BLaER1 treated with 17β-estradiol and CSF1 and Interleukin-3, amounts not matched to agents 10 nM and 100 nM (cell line): ENCODE data around the gene TAP2.

Experiments used
- H3K27ac ChIP-seq, 11 experiments: shearing (Covaris generic); formaldehyde crosslinking; 2 replicates each; pipeline ENCODE4 v1.8.1; 2022
- H3K27me3 ChIP-seq, 11 experiments: shearing (Covaris generic); formaldehyde crosslinking; 2 replicates each; pipeline ENCODE4 v1.8.1; 2022
- H3K36me3 ChIP-seq, 11 experiments: shearing (Covaris generic); formaldehyde crosslinking; 2 replicates each; pipeline ENCODE4 v1.8.1; 2022
- H3K4me1 ChIP-seq, 10 experiments: shearing (Covaris generic); formaldehyde crosslinking; 2 replicates each; pipeline ENCODE4 v1.8.1; 2022
- H3K4me2 ChIP-seq, 11 experiments: shearing (Covaris generic); formaldehyde crosslinking; 2 replicates each; pipeline ENCODE4 v1.8.1; 2022
- H3K4me3 ChIP-seq, 10 experiments: shearing (Covaris generic); formaldehyde crosslinking; 2 replicates each; pipeline ENCODE4 v1.8.1; 2022
- H3K9ac ChIP-seq, 11 experiments: shearing (Covaris generic); formaldehyde crosslinking; 2 replicates each; pipeline ENCODE4 v1.8.1; 2022
- H3K9me3 ChIP-seq, 11 experiments: shearing (Covaris generic); formaldehyde crosslinking; replicated peaks in 1 of 11; 2 replicates each; pipeline ENCODE4 v1.8.1; 2022
- H4K20me1 ChIP-seq, 11 experiments: shearing (Covaris generic); formaldehyde crosslinking; 2 replicates each; pipeline ENCODE4 v1.8.1; 2022
- Cebpa-rat ChIP-seq, 11 experiments: shearing (Covaris generic); IDR thresholded peaks; 2 replicates each; pipeline ENCODE4 v1.8.1; 2022

The TAP2 gene

GRCh38 chr6:32855467-32856174, 17.1 kb upstream of the TAP2 start:
- H3K4me3 ChIP-seq: peak overlapping the region; percentile 80 to 93 (median 84); a peak in 19 of 20 replicates
- peak overlapping the region; percentile 91 to 100 (median 95) for H3K4me2 ChIP-seq
- peak overlapping the region; percentile 81 to 94 (median 86); a peak in 20 of 22 replicates for H3K9ac ChIP-seq

GRCh38 chr6:32854376-32855178, 16.0 kb upstream of the TAP2 start:
- Histone ChIP-seq H3K27ac (peak overlapping the region; percentile 8 to 96 (median 88); a peak in 21 of 22 replicates), H3K27me3 (no peaks in the 10 kb centered on the region), H3K4me3 (peak overlapping the region; percentile 80 to 93 (median 84)), H3K9ac (peak overlapping the region; percentile 81 to 94 (median 86)), H4K20me1 (peaks cover 0 to 5% (median 0%) of the 10 kb centered on the region in 11 experiments; a peak in 1 of 22 replicates), H3K4me1 (peaks cover 34 to 47% (median 42%) of the 10 kb centered on the region in 10 experiments), H3K4me2 (peak overlapping the region; percentile 91 to 100 (median 95)), H3K36me3 (peaks cover 42 to 58% (median 52%) of the 10 kb centered on the region in 11 experiments), H3K9me3 (no peaks in the 10 kb centered on the region)
- no peak for TF ChIP-seq Cebpa-rat (IDR thresholded peaks at IDR 0.05)

More at GRCh38 chr6:32855467-32856174, 17.1 kb upstream of the TAP2 start:
- no peaks in the 10 kb centered on the region for H3K27me3 ChIP-seq
- no peaks in the 10 kb centered on the region for H3K9me3 ChIP-seq
- peaks cover 36 to 53% (median 43%) of the 10 kb centered on the region in 10 experiments for H3K4me1 ChIP-seq
- H3K36me3 ChIP-seq: peaks cover 38 to 58% (median 49%) of the 10 kb centered on the region in 11 experiments
- H3K27ac ChIP-seq: peak overlapping the region; percentile 8 to 96 (median 88); a peak in 19 of 22 replicates
- no peak for TF ChIP-seq Cebpa-rat (IDR thresholded peaks at IDR 0.05)
- peaks cover 0 to 5% (median 0%) of the 10 kb centered on the region in 11 experiments; a peak in 1 of 22 replicates for H4K20me1 ChIP-seq

- Histone ChIP-seq H3K4me1 (peaks cover 34 to 47% (median 42%) of the 10 kb centered on the region in 10 experiments), H3K27ac (peak within 1 kb of the TSS; percentile 67 to 96 (median 88)), H3K36me3 (peaks cover 42 to 58% (median 51%) of the 10 kb centered on the region in 11 experiments), H3K27me3 (no peaks in the 10 kb centered on the region), H3K4me2 (peak within 1 kb of the TSS; percentile 92 to 100 (median 96)), H3K9me3 (no peaks in the 10 kb centered on the region; a peak in 1 of 22 replicates), H3K9ac (peak within 1 kb of the TSS; percentile 81 to 94 (median 86)), H3K4me3 (peak within 1 kb of the TSS; percentile 80 to 93 (median 84)), H4K20me1 (peaks cover 0 to 5% (median 0%) of the 10 kb centered on the region in 11 experiments; a peak in 1 of 22 replicates)
- no peak for TF ChIP-seq Cebpa-rat (IDR thresholded peaks at IDR 0.05)
Observed at GRCh38 chr6:32853541-32854375, 15.2 kb upstream of the TAP2 start, which contains the start of the genes PSMB9 and TAP1. Gene PSMB9 (plus strand): TSS chr6:32854192. CDS start chr6:32854230, 38 bp downstream. Gene TAP1 (minus strand): TSS chr6:32853704. CDS start chr6:32853636, 68 bp downstream.

- H3K4me2 ChIP-seq: peak overlapping the region; percentile 91 to 100 (median 96)
- H3K36me3 ChIP-seq: peaks cover 42 to 58% (median 51%) of the 10 kb centered on the region in 11 experiments
- H3K9me3 ChIP-seq: no peaks in the 10 kb centered on the region; a peak in 3 of 22 replicates
- peaks cover 33 to 45% (median 39%) of the 10 kb centered on the region in 10 experiments for H3K4me1 ChIP-seq
- H3K27me3 ChIP-seq: no peaks in the 10 kb centered on the region
- H3K9ac ChIP-seq: peak overlapping the region; percentile 81 to 94 (median 86)
- H4K20me1 ChIP-seq: peaks cover 0 to 5% (median 0%) of the 10 kb centered on the region in 11 experiments; a peak in 2 of 22 replicates
- H3K27ac ChIP-seq: peak overlapping the region; percentile 67 to 96 (median 88)
- peak overlapping the region; percentile 80 to 93 (median 84) for H3K4me3 ChIP-seq
- TF ChIP-seq Cebpa-rat (IDR thresholded peaks at IDR 0.05): no peak
Observed at GRCh38 chr6:32852844-32853540, 14.5 kb upstream of the TAP2 start.

- Histone ChIP-seq H3K4me1 (peaks cover 33 to 50% (median 43%) of the 10 kb centered on the region in 10 experiments), H3K27me3 (no peaks in the 10 kb centered on the region), H3K4me3 (peak overlapping the region; percentile 80 to 93 (median 84)), H3K27ac (peak overlapping the region; percentile 67 to 96 (median 88); a peak in 21 of 22 replicates), H3K9ac (peak overlapping the region; percentile 81 to 94 (median 86)), H4K20me1 (peaks cover 0 to 10% (median 0%) of the 10 kb centered on the region in 11 experiments; a peak in 6 of 22 replicates), H3K36me3 (peaks cover 44 to 58% (median 51%) of the 10 kb centered on the region in 11 experiments), H3K4me2 (peak overlapping the region; percentile 91 to 100 (median 96)), H3K9me3 (no peaks in the 10 kb centered on the region; a peak in 3 of 22 replicates)
- no peak for TF ChIP-seq Cebpa-rat (IDR thresholded peaks at IDR 0.05)
Observed at GRCh38 chr6:32852018-32852843, 13.7 kb upstream of the TAP2 start.

GRCh38 chr6:32851025-32851424, 12.5 kb upstream of the TAP2 start:
- H3K36me3 ChIP-seq: peaks cover 51 to 58% (median 55%) of the 10 kb centered on the region in 11 experiments
- peak overlapping the region in 2 of 11 experiments; percentile 41 to 86; a peak in 2 of 22 replicates for H3K9ac ChIP-seq
- H3K27ac ChIP-seq: no peak overlapping the region
- no peak for TF ChIP-seq Cebpa-rat (IDR thresholded peaks at IDR 0.05)
- H3K9me3 ChIP-seq: no peaks in the 10 kb centered on the region; a peak in 3 of 22 replicates
- H3K27me3 ChIP-seq: no peaks in the 10 kb centered on the region
- peaks cover 37 to 58% (median 52%) of the 10 kb centered on the region in 10 experiments for H3K4me1 ChIP-seq
- peaks cover 0 to 23% (median 11%) of the 10 kb centered on the region in 11 experiments; a peak in 10 of 22 replicates for H4K20me1 ChIP-seq
- no peak overlapping the region for H3K4me3 ChIP-seq
- peak overlapping the region; percentile 91 to 100 (median 96); a peak in 18 of 22 replicates for H3K4me2 ChIP-seq

- no peak overlapping the region for H3K4me2 ChIP-seq
- TF ChIP-seq Cebpa-rat (IDR thresholded peaks at IDR 0.05): no peak
- H3K27me3 ChIP-seq: no peaks in the 10 kb centered on the region
Observed at GRCh38 chr6:32849126-32849525, 10.6 kb upstream of the TAP2 start.

More at GRCh38 chr6:32849126-32849525, 10.6 kb upstream of the TAP2 start:
- Histone ChIP-seq H3K4me1 (peaks cover 36 to 56% (median 50%) of the 10 kb centered on the region in 10 experiments), H3K4me3 (no peak overlapping the region), H3K27ac (no peak overlapping the region), H4K20me1 (peaks cover 0 to 29% (median 14%) of the 10 kb centered on the region in 11 experiments; a peak in 11 of 22 replicates), H3K9me3 (no peaks in the 10 kb centered on the region; a peak in 3 of 22 replicates), H3K9ac (no peak overlapping the region), H3K36me3 (peaks cover 55 to 60% (median 57%) of the 10 kb centered on the region in 11 experiments)
